ENCODE results near the gene CYP1A1. TPM values are rescaled to one million over a fixed set of nuclear protein-coding genes. Genes with fewer than 3 reads are reported as not detected.

Gene CYP1A1
- total and polyA plus RNA-seq, 8 donors, result 0.20 to 0.58 (median 0.40) TPM; not detected in 4

DNA sequence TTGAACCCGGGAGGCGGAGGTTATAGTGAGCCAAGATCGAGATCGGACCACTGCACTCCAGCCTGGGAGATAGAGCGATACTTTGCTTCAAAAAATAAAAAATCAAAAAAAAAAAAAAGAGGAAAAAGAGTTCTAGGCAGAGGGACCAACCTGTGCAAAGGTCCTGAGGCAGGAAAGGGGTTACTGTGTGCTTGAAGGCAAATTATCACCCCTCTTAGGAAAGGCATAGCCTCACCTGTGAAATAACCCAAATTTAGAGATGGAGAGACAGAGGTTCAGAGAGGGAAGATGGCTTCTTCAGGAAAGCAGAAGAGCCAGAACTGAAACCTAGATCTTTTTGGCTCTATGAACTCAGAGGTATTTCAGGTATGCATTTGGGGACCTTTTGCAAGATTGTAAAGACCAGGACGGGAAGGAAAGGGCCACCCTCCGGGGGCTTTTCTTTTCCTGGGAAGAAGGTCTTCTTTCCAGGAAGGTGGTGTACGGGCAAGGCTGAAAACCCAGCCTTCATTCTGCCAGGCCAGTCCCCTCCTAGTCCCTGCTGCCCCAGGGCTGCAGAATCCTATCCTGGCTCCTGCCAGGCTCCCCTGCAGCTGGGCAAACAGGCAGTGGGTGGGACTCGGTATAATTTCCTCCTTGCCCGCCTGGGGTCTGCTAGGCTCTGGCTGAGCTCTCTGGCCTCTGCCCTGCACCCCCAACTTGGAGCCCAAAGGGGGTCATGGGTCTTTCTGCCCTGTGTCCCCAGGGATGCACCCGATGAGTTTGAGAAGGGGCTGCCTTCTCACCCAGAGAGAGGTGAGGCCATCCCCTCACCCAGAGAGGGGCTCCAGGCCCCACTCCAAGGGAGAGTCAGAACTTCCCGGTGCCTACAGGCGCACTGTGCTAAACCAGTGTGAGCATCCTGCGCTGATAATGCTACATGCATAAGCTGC, 42.1 kb upstream of the CYP1A1 start:
- Histone ChIP-seq H3K27me3 (peaks cover 0 to 37% (median 0%) of the 10 kb centered on the region in 3 donors), H3K36me3 (no peaks in the 10 kb centered on the region), H3K9me3 (no peaks in the 10 kb centered on the region), H3K4me1 (peaks cover 0 to 17% (median 13%) of the 10 kb centered on the region in 4 donors), H3K4me3 (no peak overlapping the region), H3K27ac (no peak overlapping the region)
- DNase-seq, result no peak
- intact Hi-C loops (cut with DNase I; ENCODE audit: low total_unique reads), result loop anchor here (5.0 kb wide), 1 partner anchor 130 kb away; no protein-coding TSS in a partner anchor
- no peak for TF ChIP-seq EP300 (IDR thresholded peaks at IDR 0.05)
- TF ChIP-seq, protein P1, sequence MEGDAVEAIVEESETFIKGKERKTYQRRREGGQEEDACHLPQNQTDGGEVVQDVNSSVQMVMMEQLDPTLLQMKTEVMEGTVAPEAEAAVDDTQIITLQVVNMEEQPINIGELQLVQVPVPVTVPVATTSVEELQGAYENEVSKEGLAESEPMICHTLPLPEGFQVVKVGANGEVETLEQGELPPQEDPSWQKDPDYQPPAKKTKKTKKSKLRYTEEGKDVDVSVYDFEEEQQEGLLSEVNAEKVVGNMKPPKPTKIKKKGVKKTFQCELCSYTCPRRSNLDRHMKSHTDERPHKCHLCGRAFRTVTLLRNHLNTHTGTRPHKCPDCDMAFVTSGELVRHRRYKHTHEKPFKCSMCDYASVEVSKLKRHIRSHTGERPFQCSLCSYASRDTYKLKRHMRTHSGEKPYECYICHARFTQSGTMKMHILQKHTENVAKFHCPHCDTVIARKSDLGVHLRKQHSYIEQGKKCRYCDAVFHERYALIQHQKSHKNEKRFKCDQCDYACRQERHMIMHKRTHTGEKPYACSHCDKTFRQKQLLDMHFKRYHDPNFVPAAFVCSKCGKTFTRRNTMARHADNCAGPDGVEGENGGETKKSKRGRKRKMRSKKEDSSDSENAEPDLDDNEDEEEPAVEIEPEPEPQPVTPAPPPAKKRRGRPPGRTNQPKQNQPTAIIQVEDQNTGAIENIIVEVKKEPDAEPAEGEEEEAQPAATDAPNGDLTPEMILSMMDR (IDR thresholded peaks at IDR 0.05), result no peak
- TF ChIP-seq POLR2A (IDR thresholded peaks at IDR 0.05), result no peak
- no peak for TF ChIP-seq POLR2AphosphoS5 (IDR thresholded peaks at IDR 0.05)
- 72 to 83% (median 78%) methylated on average over 14 of the region's 14 CpGs for WGBS, 5 donors

- Histone ChIP-seq H3K9me3 (no peaks in the 10 kb centered on the region), H3K36me3 (no peaks in the 10 kb centered on the region), H3K27me3 (peaks cover 0 to 41% (median 0%) of the 10 kb centered on the region in 3 donors), H3K4me1 (peaks cover 0 to 1% (median 0%) of the 10 kb centered on the region in 4 donors), H3K27ac (no peak overlapping the region), H3K4me3 (no peak overlapping the region)
- WGBS, 5 donors, result 70 to 83% (median 72%) methylated on average over 7 to 15 of the region's 15 CpGs
- intact Hi-C loops (cut with DNase I; ENCODE audit: low total_unique reads), result loop anchor here (5.0 kb wide), 1 partner anchor 136 kb away; no protein-coding TSS in a partner anchor
- DNase-seq, result no peak
- TF ChIP-seq, protein P1 (IDR thresholded peaks at IDR 0.05), result no peak
- TF ChIP-seq POLR2AphosphoS5 (IDR thresholded peaks at IDR 0.05) (no peak), EP300 (IDR thresholded peaks at IDR 0.05) (no peak)
These were observed 38.1 kb upstream of the CYP1A1 start for GRCh38 chr15:74763416-74763815.

- intact Hi-C loops (cut with DNase I; ENCODE audit: low total_unique reads), result loop anchor here (5.0 kb wide), 1 partner anchor 135 kb away; no protein-coding TSS in a partner anchor
- DNase-seq, result no peak
- Histone ChIP-seq H3K9me3 (no peaks in the 10 kb centered on the region), H3K27me3 (peaks cover 0 to 35% (median 0%) of the 10 kb centered on the region in 3 donors), H3K27ac (no peak overlapping the region), H3K36me3 (no peaks in the 10 kb centered on the region), H3K4me3 (no peak overlapping the region), H3K4me1 (no peaks in the 10 kb centered on the region)
- TF ChIP-seq POLR2A (IDR thresholded peaks at IDR 0.05), result no peak
- TF ChIP-seq, protein P1 (IDR thresholded peaks at IDR 0.05), result no peak
- TF ChIP-seq EP300 (IDR thresholded peaks at IDR 0.05), result no peak
- TF ChIP-seq POLR2AphosphoS5 (IDR thresholded peaks at IDR 0.05), result no peak
- WGBS, 5 donors, result 33 to 55% (median 38%) methylated on average over 6 of the region's 6 CpGs
These were observed 37.4 kb upstream of the CYP1A1 start for GRCh38 chr15:74762791-74763150.

DNA sequence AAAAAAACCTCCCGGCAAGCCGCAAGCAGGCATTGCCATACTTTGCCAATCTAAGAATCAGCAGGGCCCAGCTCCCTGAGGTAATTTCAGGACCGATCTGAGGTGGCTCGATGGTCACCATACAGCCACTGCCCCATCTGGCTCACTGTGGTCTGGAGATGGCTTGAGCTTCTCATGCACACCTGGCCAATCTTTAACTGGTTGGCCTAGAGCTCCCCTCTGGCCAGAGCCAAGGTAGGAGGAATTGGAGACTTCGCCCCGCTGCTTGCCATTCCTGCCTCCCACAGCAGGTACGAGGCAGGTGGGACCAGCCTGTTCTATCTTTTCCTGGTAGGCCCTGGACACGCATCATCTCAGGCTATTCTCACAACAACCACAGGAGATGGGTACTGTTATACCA, 33.4 kb upstream of the CYP1A1 start:
- H3K4me3 ChIP-seq, result no peak overlapping the region
- no peak overlapping the region for H3K27ac ChIP-seq
- 83 to 94% (median 92%) methylated on average over 5 to 8 of the region's 8 CpGs for WGBS, 5 donors
- DNase-seq, result no peak
- H3K9me3 ChIP-seq, result no peaks in the 10 kb centered on the region
- no peak for TF ChIP-seq EP300 (IDR thresholded peaks at IDR 0.05)
- TF ChIP-seq, protein P1 (IDR thresholded peaks at IDR 0.05), result no peak
- TF ChIP-seq POLR2AphosphoS5 (IDR thresholded peaks at IDR 0.05), result no peak
- TF ChIP-seq POLR2A (IDR thresholded peaks at IDR 0.05), result no peak
- H3K36me3 ChIP-seq, result no peaks in the 10 kb centered on the region
- intact Hi-C loops (cut with DNase I; ENCODE audit: low total_unique reads), result no loop called here
- no peaks in the 10 kb centered on the region for H3K4me1 ChIP-seq
- peaks cover 0 to 25% (median 0%) of the 10 kb centered on the region in 3 donors for H3K27me3 ChIP-seq

Measured in stomach (tissue), 9 donors.